HepG2 (cell line): ENCODE measurements around the gene PARP1. TPM values are rescaled to one million over a fixed set of nuclear protein-coding genes. Genes with fewer than 3 reads are reported as not detected.

Source experiments
- ATAC-seq: fragments of 200-7000 bp; cut with Tn5 transposase; 3 replicates; pipeline ENCODE4 v1.9.1; 2020; ENCODE audit warnings: mild to moderate bottlenecking, moderate library complexity
- BruUV-seq: library from RNA; stranded (reverse); fragments of 400-500 nt; replicated peaks from 2 replicates; lab custom pipeline; 2021; lab: Mats Ljungman, UMichigan
- CTCF ChIA-PET: fragments of 300-600 bp; formaldehyde crosslinking; extraction: SDS; loops from one replicate; lab custom pipeline; 2021; ENCODE audit warnings: low total read pairs, inconsistent platforms, low intra/inter-chr PET ratio; lab: Yijun Ruan, JAX
- POLR2A ChIA-PET: fragments of 350-600 bp; sonication (Branson Sonifier 250); formaldehyde crosslinking; loops from one replicate; lab custom pipeline; 2020; ENCODE audit warnings: antibody characterized with exemption, inconsistent platforms; lab: Yijun Ruan, JAX
- DNase-seq: peaks from one replicate; pipeline ENCODE4 v3.0.0-alpha.2; 2015; ENCODE audit warnings: low spot score
- FAIRE-seq: peaks from 3 replicates; lab custom pipeline; 2011; peaks lifted over from hg19 to GRCh38; lab: Jason Lieb, UNC
- H2AFZ ChIP-seq: one replicate; pipeline ENCODE4 v1.6.1; 2011; ENCODE audit warnings: low read length, inconsistent platforms
- H3K27ac ChIP-seq: fragments of 300-600 bp; 3 replicates; pipeline ENCODE4 v1.8.0; 2011; ENCODE audit warnings: mixed run types, mild to moderate bottlenecking, mixed read lengths, low read length, inconsistent platforms; ENCODE audit not compliant: insufficient read depth; ENCODE audit errors: extremely low read length
- H3K27me3 ChIP-seq, 2 experiments: fragments of 200-600 bp in 1 of 2; 2 replicates in 1 of 2; 3 replicates in 1 of 2; pipeline versions ENCODE4 v1.6.0 to v1.8.0; 2011; ENCODE audit warnings: low read length in 2 of 2, mild to moderate bottlenecking in 2 of 2, moderate library complexity in 2 of 2, inconsistent platforms in 1 of 2; ENCODE audit not compliant: insufficient read depth in 2 of 2, control insufficient read depth in 1 of 2
- H3K36me3 ChIP-seq, 2 experiments: fragments of 200-600 bp in 1 of 2; replicated peaks in 1 of 2; 2 replicates in 1 of 2; 3 replicates in 1 of 2; pipeline versions ENCODE4 v1.5.1 to v1.8.0; 2011; ENCODE audit warnings: low read length in 2 of 2, inconsistent platforms in 1 of 2; ENCODE audit not compliant: insufficient read depth in 2 of 2, control insufficient read depth in 1 of 2
- H3K4me1 ChIP-seq: 2 replicates; pipeline ENCODE4 v1.5.1; 2012; ENCODE audit warnings: low read length, inconsistent platforms; ENCODE audit not compliant: insufficient read depth
- H3K4me2 ChIP-seq: 2 replicates; pipeline ENCODE4 v1.6.0; 2011; ENCODE audit warnings: low read depth, low read length, inconsistent platforms
- H3K4me3 ChIP-seq, 3 experiments: fragments of 200-600 bp in 1 of 3; sonication (generic), shearing (Covaris generic) in 1 of 3; replicated peaks in 1 of 3; 2 replicates each; pipeline ENCODE4 v1.5.1; 2011 to 2016; ENCODE audit warnings: low read length in 3 of 3, inconsistent platforms in 2 of 3, low read depth in 2 of 3, mild to moderate bottlenecking in 2 of 3, control low read depth in 1 of 3, mixed read lengths in 1 of 3; ENCODE audit not compliant: insufficient read depth in 1 of 3
- H3K79me2 ChIP-seq: one replicate; pipeline ENCODE4 v1.6.1; 2011; ENCODE audit warnings: low read length, inconsistent platforms; ENCODE audit not compliant: insufficient read depth
- H3K9ac ChIP-seq: 2 replicates; pipeline ENCODE4 v1.6.0; 2011; ENCODE audit warnings: mild to moderate bottlenecking, low read depth, low read length, inconsistent platforms; ENCODE audit not compliant: insufficient read depth
- H3K9me3 ChIP-seq: 2 replicates; pipeline ENCODE4 v1.5.1; 2012; ENCODE audit warnings: mild to moderate bottlenecking, low read length
- H4K20me1 ChIP-seq: 2 replicates; pipeline ENCODE4 v1.6.0; 2011; ENCODE audit warnings: inconsistent platforms, mild to moderate bottlenecking, low read length, moderate library complexity; ENCODE audit not compliant: insufficient read depth
- BCL6 ChIP-seq: IDR thresholded peaks from 2 replicates; pipeline ENCODE4 v1.6.1; 2016; ENCODE audit warnings: missing genetic modification reagents, missing compliant biosample characterization
- CBX5 ChIP-seq: sonication (generic); formaldehyde crosslinking; IDR thresholded peaks from 2 replicates; pipeline ENCODE4 v1.4.0; 2020; ENCODE audit warnings: missing genetic modification reagents, borderline replicate concordance
- CCDC6 ChIP-seq: sonication (generic); formaldehyde crosslinking; IDR thresholded peaks from 2 replicates; pipeline ENCODE4 v1.8.1; 2022; ENCODE audit warnings: mild to moderate bottlenecking, missing genetic modification reagents, moderate library complexity
- DNMT3B ChIP-seq: conservative IDR thresholded peaks from 2 replicates; pipeline ENCODE4 v1.6.1; 2016; ENCODE audit warnings: missing biosample characterization, control low read depth
- DPF2 ChIP-seq: sonication (generic); formaldehyde crosslinking; IDR thresholded peaks from 2 replicates; pipeline ENCODE4 v1.4.0; 2020; ENCODE audit warnings: mild to moderate bottlenecking, low read depth, missing genetic modification reagents, borderline replicate concordance
- FOXK2 ChIP-seq: fragments of 450-650 bp; IDR thresholded peaks from 2 replicates; pipeline ENCODE4 v1.6.1; 2016
- JDP2 ChIP-seq: sonication (generic); formaldehyde crosslinking; IDR thresholded peaks from 2 replicates; pipeline ENCODE4 v1.8.1; 2022; ENCODE audit warnings: missing genetic modification reagents, borderline replicate concordance
- MED13 ChIP-seq: sonication (generic); formaldehyde crosslinking; IDR thresholded peaks from 2 replicates; pipeline ENCODE4 v1.5.0; 2020; ENCODE audit warnings: missing genetic modification reagents
- PAWR ChIP-seq: sonication (generic); formaldehyde crosslinking; IDR thresholded peaks from 2 replicates; pipeline ENCODE4 v1.4.0; 2020; ENCODE audit warnings: missing genetic modification reagents, mild to moderate bottlenecking, borderline replicate concordance
- SNAI1 ChIP-seq: sonication (generic); formaldehyde crosslinking; IDR thresholded peaks from 2 replicates; pipeline ENCODE4 v1.5.0; 2020; ENCODE audit warnings: mild to moderate bottlenecking, missing genetic modification reagents, borderline replicate concordance
- YY1 ChIP-seq: IDR thresholded peaks from 2 replicates; pipeline ENCODE4 v1.6.1; 2011; ENCODE audit warnings: low read length, low read depth, moderate library complexity, mild to moderate bottlenecking; ENCODE audit not compliant: insufficient read depth, insufficient replicate concordance
- ZFP41 ChIP-seq: sonication (generic); formaldehyde crosslinking; IDR thresholded peaks from 2 replicates; pipeline ENCODE4 v1.4.0; 2020; ENCODE audit warnings: mild to moderate bottlenecking, missing genetic modification reagents, borderline replicate concordance
- ZFY ChIP-seq: sonication (generic); formaldehyde crosslinking; IDR thresholded peaks from 2 replicates; pipeline ENCODE4 v1.4.0; 2020; ENCODE audit warnings: missing genetic modification reagents
- ZNF558 ChIP-seq: sonication (generic); formaldehyde crosslinking; IDR thresholded peaks from 2 replicates; pipeline ENCODE4 v1.9.0; 2022; ENCODE audit warnings: mild to moderate bottlenecking, missing genetic modification reagents, borderline replicate concordance
- ZNF569 ChIP-seq: sonication (generic); formaldehyde crosslinking; IDR thresholded peaks from 2 replicates; pipeline ENCODE4 v1.5.0; 2020; ENCODE audit warnings: mild to moderate bottlenecking, missing genetic modification reagents, moderate library complexity, borderline replicate concordance
- ZNF609 ChIP-seq: sonication (generic); formaldehyde crosslinking; IDR thresholded peaks from 2 replicates; pipeline ENCODE4 v1.4.0; 2020; ENCODE audit warnings: mild to moderate bottlenecking, missing genetic modification reagents, borderline replicate concordance
- ZNF782 ChIP-seq: sonication (generic); formaldehyde crosslinking; IDR thresholded peaks from 2 replicates; pipeline ENCODE4 v1.4.0; 2020; ENCODE audit warnings: missing genetic modification reagents, mild to moderate bottlenecking, borderline replicate concordance
- ZSCAN31 ChIP-seq: sonication (generic); formaldehyde crosslinking; IDR thresholded peaks from 2 replicates; pipeline ENCODE4 v1.5.0; 2020; ENCODE audit warnings: low read depth, mild to moderate bottlenecking, missing genetic modification reagents
- WGBS: methylation state at CpG from one replicate; pipeline ENCODE4 v1.1.6; 2017; ENCODE audit warnings: low lambda C conversion rate; 5-methylcytosine and 5-hydroxymethylcytosine counted together
- in situ Hi-C: cut with HindIII; loops from 2 replicates; pipeline ENCODE4 v1.10.0; 2017; ENCODE audit warnings: low pct_unique_long_range_greater_than_20kb; ENCODE audit not compliant: extremely low pct_ligation_motif_present
- intact Hi-C: fragments of 100-400 bp; cut with micrococcal nuclease; formaldehyde crosslinking; loops from one replicate; pipeline ENCODE4 v1.10.0; 2022; ENCODE audit not compliant: unreplicated experiment
- polyA plus RNA-seq, 8 experiments: library from polyadenylated mRNA; depleted of rRNA in 3 of 8; stranded (reverse) in 7 of 8; unstranded in 1 of 8; fragments of >200 nt; fragmentation: Illumina TruSeq in 4 of 8; extraction: Trizol in 4 of 8; gene quantifications; 2 replicates each; pipeline versions ENCODE4 v1.2.1 to v1.2.3, GENCODE V29; 2011 to 2016; ENCODE audit warnings: low read depth in 4 of 8, missing spikeins in 1 of 8, mixed read lengths in 1 of 8; ENCODE audit not compliant: insufficient read depth in 1 of 8
- total RNA-seq, 5 experiments: library from RNA; depleted of rRNA; stranded (reverse); fragments of >200 nt; fragmentation: Illumina TruSeq; extraction: Trizol; gene quantifications; 2 replicates each; pipeline ENCODE4 v1.2.3, GENCODE V29; 2016; ENCODE audit warnings: low read depth in 1 of 5

PARP1 gene
- total and polyA plus RNA-seq, 2 of the 13 experiments (the other 11 are each of a cell fraction or from before 2014, with no cell fraction given): 50.1 to 85.2 TPM

GRCh38 chr1:226360106-226360746, 47.7 kb downstream of the PARP1 start:
- 98% methylated on average over 8 of the region's 8 CpGs for WGBS
- intact Hi-C loops: no loop called here
- Histone ChIP-seq H2AFZ (no peak overlapping the region), H3K27me3 (no peaks in the 10 kb centered on the region), H3K79me2 (no peaks in the 10 kb centered on the region), H3K9ac (no peak overlapping the region), H3K4me1 (no peaks in the 10 kb centered on the region), H3K36me3 (peaks cover 18 to 51% of the 10 kb centered on the region in 2 experiments), H3K27ac (no peak overlapping the region), H3K9me3 (no peaks in the 10 kb centered on the region), H4K20me1 (no peaks in the 10 kb centered on the region), H3K4me3 (no peak overlapping the region), H3K4me2 (no peak overlapping the region)
- ChIA-PET CTCF (no interaction called here), POLR2A (no interaction called here)
- FAIRE-seq: no peak
- TF ChIP-seq SNAI1: no peak
- TF ChIP-seq ZFP41: no peak
- no peak for TF ChIP-seq YY1
- TF ChIP-seq BCL6 (CRISPR knock-in tag): no peak
- TF ChIP-seq ZNF569 (CRISPR knock-in tag): no peak
- TF ChIP-seq ZNF609 (CRISPR knock-in tag): no peak
- no peak for TF ChIP-seq JDP2 (CRISPR knock-in tag)
- no peak for TF ChIP-seq ZFY (CRISPR knock-in tag)
- TF ChIP-seq PAWR (CRISPR knock-in tag): no peak
- TF ChIP-seq CBX5 (CRISPR knock-in tag): no peak
- TF ChIP-seq MED13 (CRISPR knock-in tag): no peak
- TF ChIP-seq DPF2: no peak
- TF ChIP-seq CCDC6 (CRISPR knock-in tag): no peak
- no peak for TF ChIP-seq ZSCAN31
- no peak for TF ChIP-seq DNMT3B (CRISPR knock-in tag)
- TF ChIP-seq FOXK2: no peak
- TF ChIP-seq ZNF558 (CRISPR knock-in tag): no peak
- no peak for TF ChIP-seq ZNF782 (CRISPR knock-in tag)
- in situ Hi-C loops: no loop called here
- BruUV-seq: no TSS peak
- no peak for DNase-seq
- no peak for ATAC-seq
